HG03135 (cell line): ENCODE measurements around the gene MYO10.
"Not testable (repeated sequence)": the region's sequence is repeated elsewhere in the genome, so short reads cannot be mapped to it uniquely, and the experiment has no call there.

Experiments used
- ATAC-seq: cut with Tn5 transposase; IDR thresholded peaks from one replicate; pipeline ENCODE4 v1.9.1; 2021; ENCODE audit warnings: mild to moderate bottlenecking, moderate library complexity; ENCODE audit not compliant: unreplicated experiment

MYO10 gene

DNA sequence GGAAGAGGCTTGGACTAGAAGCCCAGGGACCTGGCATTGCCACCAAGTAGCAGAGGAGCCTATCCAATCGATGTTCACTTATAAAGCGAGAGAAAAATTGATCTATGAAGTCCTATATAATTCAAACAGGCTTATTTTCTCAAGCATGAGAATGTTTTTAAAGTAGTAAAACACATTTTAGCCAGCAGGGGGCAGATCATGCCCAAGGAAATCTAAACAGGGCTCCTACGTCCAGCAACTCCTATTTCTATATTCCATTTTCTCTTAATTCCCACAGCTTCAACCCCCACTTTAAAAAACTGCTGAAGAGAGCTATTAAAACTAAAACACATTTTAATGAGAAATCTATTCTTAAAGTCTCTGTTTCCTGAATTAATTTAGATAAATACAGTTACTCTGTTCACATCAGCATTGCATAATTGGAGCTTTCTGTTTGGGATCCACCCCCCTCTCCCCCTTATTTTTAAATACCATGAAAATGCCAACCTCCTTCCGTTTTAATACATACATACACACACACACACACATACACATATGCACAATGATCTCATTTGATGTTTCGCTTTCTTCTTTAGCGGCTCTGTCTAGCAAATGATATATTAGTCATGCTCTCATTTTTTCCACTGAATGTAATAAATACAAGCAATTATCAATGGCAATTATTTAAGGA is 144.9 kb downstream of the MYO10 start:
- ATAC-seq, result no peak

- ATAC-seq, result no peak
Observed at GRCh38 chr5:16788957-16789356, 147.1 kb downstream of the MYO10 start.

GRCh38 chr5:16787278-16787677 is 148.8 kb downstream of the MYO10 start:
- no peak for ATAC-seq

DNA sequence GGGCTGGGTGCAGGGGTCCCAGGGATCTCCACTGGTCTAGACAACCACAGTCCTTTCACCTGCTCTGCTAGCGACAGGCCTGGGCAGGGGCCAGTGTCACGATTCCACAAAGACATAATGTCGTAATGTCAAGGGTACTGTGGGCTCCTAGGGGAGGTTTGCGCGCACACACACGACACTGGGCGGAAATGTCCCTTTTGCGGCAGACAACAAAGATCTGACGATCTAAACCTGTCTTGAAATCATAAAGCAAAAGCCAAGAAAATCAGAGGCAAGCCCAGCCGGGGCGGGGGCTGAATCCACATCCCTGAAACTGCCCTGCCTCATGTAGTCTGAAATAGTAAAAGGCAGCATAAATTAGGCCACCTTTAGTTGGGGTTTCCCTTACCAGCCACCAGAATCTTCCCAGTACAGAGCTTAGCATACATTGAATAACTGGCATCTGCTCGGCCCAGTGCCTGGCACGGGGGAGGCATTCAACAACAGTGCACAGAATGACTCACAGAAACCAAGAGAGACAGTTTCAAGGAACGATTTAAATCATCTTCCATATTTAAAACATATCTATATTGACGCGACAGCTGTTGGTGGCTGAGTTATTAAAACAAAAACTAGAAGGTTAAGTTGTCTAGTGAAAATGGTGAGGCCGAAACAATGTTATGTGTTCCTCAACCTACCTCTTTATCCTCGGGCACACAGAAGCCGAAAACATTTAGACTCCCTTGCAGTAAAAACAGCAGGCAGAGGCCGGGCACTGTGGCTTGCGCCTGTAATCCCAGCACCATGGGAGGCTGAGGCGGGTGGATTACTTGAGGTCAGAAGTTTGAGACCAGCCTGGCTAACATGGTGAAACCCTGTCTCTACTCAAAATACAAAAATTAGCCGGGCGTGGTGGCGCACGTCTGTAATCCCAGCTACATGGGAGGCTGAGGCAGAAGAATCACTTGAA is 151.0 kb downstream of the MYO10 start:
- ATAC-seq, result peak; percentile 81

- ATAC-seq, result no peak
Observed at GRCh38 chr5:16784088-16784487, 152.0 kb downstream of the MYO10 start.

GRCh38 chr5:16781828-16782626 is 154.1 kb downstream of the MYO10 start:
- ATAC-seq, result no peak

GRCh38 chr5:16780325-16780724 is 155.8 kb downstream of the MYO10 start:
- ATAC-seq, result no peak

- no peak for ATAC-seq
Observed at GRCh38 chr5:16777432-16777831, 158.7 kb downstream of the MYO10 start.

DNA sequence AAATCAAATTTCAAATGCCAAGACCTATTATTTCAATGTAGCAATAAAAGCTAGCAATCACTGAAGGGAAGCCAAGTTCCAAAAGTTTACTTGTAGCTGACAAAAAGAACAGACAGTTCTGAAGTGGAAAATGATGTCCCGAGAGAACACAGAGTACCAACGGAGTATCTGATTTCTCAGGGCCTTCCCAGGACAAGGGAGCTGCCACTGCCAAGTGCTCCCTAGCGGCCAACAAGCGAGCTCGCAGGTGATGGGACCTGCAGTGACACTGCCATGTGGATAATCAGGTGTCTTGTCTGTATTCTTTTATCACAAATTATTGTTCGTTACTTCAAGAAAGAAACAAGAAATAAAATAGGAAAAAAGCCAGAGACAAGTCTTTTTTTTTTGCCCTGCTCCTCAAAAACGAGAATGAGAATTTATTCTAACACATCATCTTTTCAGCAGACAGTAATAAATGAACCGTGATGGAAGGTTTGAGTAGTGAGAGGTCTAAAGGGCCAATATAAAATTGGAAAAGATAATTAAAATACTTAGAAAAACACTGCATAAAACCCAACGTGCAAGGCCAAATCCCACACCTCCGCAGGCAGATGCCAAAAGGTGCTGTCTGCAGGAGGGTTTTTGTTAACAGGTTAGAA is 159.4 kb downstream of the MYO10 start:
- ATAC-seq, result no peak

DNA sequence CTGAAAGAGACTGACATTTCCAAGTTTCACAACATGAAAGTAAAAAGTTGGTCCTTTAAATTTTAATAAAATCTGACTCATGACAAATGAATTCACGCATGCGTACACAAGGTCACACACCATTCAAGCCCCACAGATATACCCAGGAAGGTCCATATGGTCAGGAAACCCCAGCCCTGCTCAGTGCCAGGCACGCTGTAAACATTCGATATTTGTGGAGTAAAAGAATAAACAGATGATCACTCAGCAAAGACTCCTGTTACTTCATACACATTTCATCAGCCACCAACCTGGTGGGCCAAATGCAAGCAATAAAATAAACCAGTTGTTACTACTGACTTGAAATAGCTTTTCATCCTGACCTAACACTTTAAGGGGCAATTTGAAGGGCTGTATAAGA is 161.3 kb downstream of the MYO10 start:
- ATAC-seq, result no peak

DNA sequence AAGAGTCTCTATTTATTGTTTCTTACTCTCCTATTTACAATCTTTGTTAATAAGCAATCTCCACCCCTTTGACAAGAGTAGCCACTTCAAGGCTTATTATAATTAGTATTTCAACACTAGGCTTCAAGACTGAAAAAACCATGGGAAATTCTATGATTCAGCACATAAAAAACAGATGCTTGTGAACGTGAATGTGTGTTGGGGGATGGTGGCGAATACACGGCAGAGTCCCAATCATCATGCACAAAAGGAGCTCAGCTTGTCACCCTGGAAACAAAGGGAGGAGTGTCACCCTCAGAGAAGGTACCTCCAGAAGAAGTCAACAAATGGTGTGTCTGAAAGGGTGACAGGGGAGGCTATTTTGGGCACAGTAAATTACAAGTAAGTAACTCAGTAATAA is 162.1 kb downstream of the MYO10 start:
- no peak for ATAC-seq

- ATAC-seq, result no peak
Observed at GRCh38 chr5:16772556-16772955, 163.5 kb downstream of the MYO10 start.

- no peak for ATAC-seq
Observed at GRCh38 chr5:16768184-16768583, 167.9 kb downstream of the MYO10 start.

DNA sequence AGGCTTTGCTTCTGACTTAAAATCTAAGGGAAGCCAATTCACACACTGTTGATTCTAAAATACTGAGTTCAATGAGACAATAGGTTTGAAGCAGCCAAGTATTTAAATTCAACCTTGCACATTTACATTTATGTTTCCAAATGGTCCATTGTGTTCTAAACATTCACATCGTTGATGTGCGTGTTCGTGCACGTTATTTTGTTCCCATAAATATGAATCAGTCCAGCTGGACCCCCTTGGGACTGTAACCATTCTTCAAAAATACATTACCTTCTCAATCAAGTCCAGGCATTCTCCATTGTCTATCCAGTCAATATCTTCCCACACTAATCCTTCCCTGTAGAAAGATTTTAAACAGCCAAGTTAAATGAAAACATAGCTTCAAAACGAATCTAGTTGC is 172.9 kb downstream of the MYO10 start:
- no peak for ATAC-seq

GRCh38 chr5:16759147-16759773 is 176.8 kb downstream of the MYO10 start:
- ATAC-seq, result no peak

- ATAC-seq, result no peak
Observed at GRCh38 chr5:16757989-16758501, 178.0 kb downstream of the MYO10 start.

- ATAC-seq, result not testable (repeated sequence)
Observed at GRCh38 chr5:16757577-16757976, 178.5 kb downstream of the MYO10 start.

GRCh38 chr5:16757146-16757545 is 178.9 kb downstream of the MYO10 start:
- no peak for ATAC-seq

- no peak for ATAC-seq
Observed at GRCh38 chr5:16756692-16757091, 179.4 kb downstream of the MYO10 start.

DNA sequence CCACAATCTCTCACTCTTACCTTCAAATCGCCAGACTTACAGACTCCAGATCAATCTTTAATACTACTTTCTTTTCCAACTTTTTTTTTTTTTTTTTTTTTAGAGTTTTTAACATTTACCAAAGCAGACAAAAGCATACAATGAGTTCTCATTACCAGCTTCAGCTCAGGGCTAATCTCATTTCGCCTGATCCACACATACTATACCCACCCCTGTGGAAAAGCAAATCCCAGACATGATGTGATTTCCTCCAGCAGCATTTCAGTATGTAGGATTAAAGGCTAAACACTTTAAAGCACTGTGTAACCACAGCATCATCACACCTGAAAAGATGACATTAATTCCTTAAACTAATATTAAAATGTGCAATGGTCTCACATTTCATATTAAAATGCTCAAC is 180.4 kb downstream of the MYO10 start:
- no peak for ATAC-seq
